ENCODE measurements around the gene CFAP161.
"Not testable (repeated sequence)": the region's sequence is repeated elsewhere in the genome, so short reads cannot be mapped to it uniquely, and the experiment has no call there.

The CFAP161 gene

DNA sequence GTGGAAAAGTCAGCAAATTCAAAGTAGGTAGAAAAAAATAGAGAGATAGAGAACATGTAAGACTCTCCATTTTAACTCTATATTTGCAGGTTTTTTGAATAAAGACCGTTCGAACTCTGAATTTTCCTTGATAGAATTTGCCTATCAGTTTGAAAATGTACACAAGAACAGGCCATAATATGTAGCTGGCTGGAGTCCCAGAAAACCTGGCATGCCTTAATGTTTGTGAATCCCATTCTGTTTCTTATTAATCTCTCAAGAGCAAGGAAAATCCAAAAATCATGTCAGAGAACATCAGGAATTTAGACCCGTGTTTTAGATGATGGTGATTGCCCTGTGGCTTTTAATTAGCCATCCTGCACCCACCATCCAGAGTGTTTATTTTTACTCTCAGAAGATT is 7.2 kb upstream of the CFAP161 start:
- Histone ChIP-seq H3F3A (ENCODE audit: low read depth) (no peaks in the 10 kb centered on the region), H3K9me3 (ENCODE audit: insufficient read depth, low read depth, low read length) (peaks cover 4% of the 10 kb centered on the region; the same call in 1 of the 2 replicates), H2AFZ (ENCODE audit: low read length) (no peak overlapping the region), H3K4me3 (ENCODE audit: low read length, poor library complexity, severe bottlenecking) (no peak overlapping the region), H3K9ac (ENCODE audit: low read depth, low read length, poor library complexity, severe bottlenecking) (no peak overlapping the region), H3K36me3 (ENCODE audit: insufficient read depth, low read length) (no peaks in the 10 kb centered on the region), H3K9me2 (replicated peaks; ENCODE audit: low read depth, low read length) (no peaks in the 10 kb centered on the region), H3K4me2 (ENCODE audit: low read depth, low read length, poor library complexity, severe bottlenecking) (no peak overlapping the region), H3K27me3 (ENCODE audit: insufficient read depth, low read length, poor library complexity, severe bottlenecking) (no peaks in the 10 kb centered on the region), H3K79me2 (ENCODE audit: insufficient read depth, low read length) (no peaks in the 10 kb centered on the region), H4K20me1 (ENCODE audit: insufficient read depth, low read length, poor library complexity, severe bottlenecking) (no peaks in the 10 kb centered on the region), H3K4me1 (ENCODE audit: insufficient read depth, low read length, poor library complexity, severe bottlenecking) (no peaks in the 10 kb centered on the region)
- TF ChIP-seq, protein P1, sequence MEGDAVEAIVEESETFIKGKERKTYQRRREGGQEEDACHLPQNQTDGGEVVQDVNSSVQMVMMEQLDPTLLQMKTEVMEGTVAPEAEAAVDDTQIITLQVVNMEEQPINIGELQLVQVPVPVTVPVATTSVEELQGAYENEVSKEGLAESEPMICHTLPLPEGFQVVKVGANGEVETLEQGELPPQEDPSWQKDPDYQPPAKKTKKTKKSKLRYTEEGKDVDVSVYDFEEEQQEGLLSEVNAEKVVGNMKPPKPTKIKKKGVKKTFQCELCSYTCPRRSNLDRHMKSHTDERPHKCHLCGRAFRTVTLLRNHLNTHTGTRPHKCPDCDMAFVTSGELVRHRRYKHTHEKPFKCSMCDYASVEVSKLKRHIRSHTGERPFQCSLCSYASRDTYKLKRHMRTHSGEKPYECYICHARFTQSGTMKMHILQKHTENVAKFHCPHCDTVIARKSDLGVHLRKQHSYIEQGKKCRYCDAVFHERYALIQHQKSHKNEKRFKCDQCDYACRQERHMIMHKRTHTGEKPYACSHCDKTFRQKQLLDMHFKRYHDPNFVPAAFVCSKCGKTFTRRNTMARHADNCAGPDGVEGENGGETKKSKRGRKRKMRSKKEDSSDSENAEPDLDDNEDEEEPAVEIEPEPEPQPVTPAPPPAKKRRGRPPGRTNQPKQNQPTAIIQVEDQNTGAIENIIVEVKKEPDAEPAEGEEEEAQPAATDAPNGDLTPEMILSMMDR (conservative IDR thresholded peaks at IDR 0.05; ENCODE audit: low read length), result no peak

DNA sequence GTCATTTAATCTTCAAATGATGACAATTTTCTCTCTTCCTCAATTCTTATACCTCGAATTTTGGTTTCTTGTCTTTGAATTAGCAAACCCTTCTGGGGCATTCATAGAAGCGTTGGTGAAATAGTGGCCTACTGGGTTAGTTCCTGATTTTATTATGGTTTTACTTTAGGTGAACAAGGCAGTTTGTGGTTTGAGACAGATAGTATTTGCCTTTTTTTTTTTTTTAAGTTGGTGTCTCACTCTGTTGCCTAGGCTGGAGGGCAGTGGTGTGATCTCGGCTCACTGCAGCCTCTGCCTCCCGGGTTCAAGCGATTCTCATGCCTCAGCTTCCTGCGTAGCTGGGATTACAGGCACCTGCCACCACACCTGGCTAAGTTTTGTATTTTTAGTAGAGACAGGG is 7.4 kb downstream of the CFAP161 start:
- H3K9me2 ChIP-seq (replicated peaks; ENCODE audit: low read depth, low read length); H4K20me1 ChIP-seq (ENCODE audit: insufficient read depth, low read length, poor library complexity, severe bottlenecking); H3K27me3 ChIP-seq (ENCODE audit: insufficient read depth, low read length, poor library complexity, severe bottlenecking); H2AFZ ChIP-seq (ENCODE audit: low read length); H3K4me1 ChIP-seq (ENCODE audit: insufficient read depth, low read length, poor library complexity, severe bottlenecking); H3K79me2 ChIP-seq (ENCODE audit: insufficient read depth, low read length); H3K9ac ChIP-seq (ENCODE audit: low read depth, low read length, poor library complexity, severe bottlenecking); H3K9me3 ChIP-seq (ENCODE audit: insufficient read depth, low read depth, low read length); H3K4me2 ChIP-seq (ENCODE audit: low read depth, low read length, poor library complexity, severe bottlenecking); H3K36me3 ChIP-seq (ENCODE audit: insufficient read depth, low read length); H3F3A ChIP-seq (ENCODE audit: low read depth); H3K4me3 ChIP-seq (ENCODE audit: low read length, poor library complexity, severe bottlenecking): not testable (repeated sequence)

DNA sequence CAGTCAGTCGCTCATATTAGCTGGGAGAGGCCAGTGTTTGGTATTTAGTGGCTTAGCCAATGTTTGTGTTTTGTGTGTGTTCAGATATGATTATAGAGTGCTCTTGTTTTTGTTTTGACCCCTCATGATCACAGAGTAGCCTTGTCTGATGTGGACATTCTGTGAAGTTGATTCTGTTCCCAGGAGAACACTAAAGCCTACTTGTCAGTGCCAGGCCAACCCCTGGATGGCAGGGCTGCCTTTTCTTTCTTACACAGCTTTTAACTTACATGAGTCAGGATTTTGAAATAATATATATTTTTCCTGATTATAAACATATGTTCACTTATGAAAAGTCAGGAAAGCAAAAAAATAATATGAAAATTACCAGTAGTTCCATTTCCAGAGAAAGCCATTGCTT is 11.9 kb downstream of the CFAP161 start:
- no peaks in the 10 kb centered on the region for H3K36me3 ChIP-seq (ENCODE audit: insufficient read depth, low read length)
- H4K20me1 ChIP-seq (ENCODE audit: insufficient read depth, low read length, poor library complexity, severe bottlenecking), result no peaks in the 10 kb centered on the region
- H3K9me2 ChIP-seq (replicated peaks; ENCODE audit: low read depth, low read length), result no peaks in the 10 kb centered on the region
- H3K4me2 ChIP-seq (ENCODE audit: low read depth, low read length, poor library complexity, severe bottlenecking), result no peak overlapping the region
- no peaks in the 10 kb centered on the region for H3F3A ChIP-seq (ENCODE audit: low read depth)
- H3K4me3 ChIP-seq (ENCODE audit: low read length, poor library complexity, severe bottlenecking), result no peak overlapping the region
- no peaks in the 10 kb centered on the region for H3K79me2 ChIP-seq (ENCODE audit: insufficient read depth, low read length)
- no peak for TF ChIP-seq EZH2phosphoT487 (IDR thresholded peaks at IDR 0.05; ENCODE audit: borderline replicate concordance)
- TF ChIP-seq, protein P1 (conservative IDR thresholded peaks at IDR 0.05; ENCODE audit: low read length), result no peak
- no peaks in the 10 kb centered on the region for H3K4me1 ChIP-seq (ENCODE audit: insufficient read depth, low read length, poor library complexity, severe bottlenecking)
- H3K9ac ChIP-seq (ENCODE audit: low read depth, low read length, poor library complexity, severe bottlenecking), result no peak overlapping the region
- H3K27me3 ChIP-seq (ENCODE audit: insufficient read depth, low read length, poor library complexity, severe bottlenecking), result no peaks in the 10 kb centered on the region
- H3K9me3 ChIP-seq (ENCODE audit: insufficient read depth, low read depth, low read length), result no peaks in the 10 kb centered on the region
- no peak overlapping the region for H2AFZ ChIP-seq (ENCODE audit: low read length)

DNA sequence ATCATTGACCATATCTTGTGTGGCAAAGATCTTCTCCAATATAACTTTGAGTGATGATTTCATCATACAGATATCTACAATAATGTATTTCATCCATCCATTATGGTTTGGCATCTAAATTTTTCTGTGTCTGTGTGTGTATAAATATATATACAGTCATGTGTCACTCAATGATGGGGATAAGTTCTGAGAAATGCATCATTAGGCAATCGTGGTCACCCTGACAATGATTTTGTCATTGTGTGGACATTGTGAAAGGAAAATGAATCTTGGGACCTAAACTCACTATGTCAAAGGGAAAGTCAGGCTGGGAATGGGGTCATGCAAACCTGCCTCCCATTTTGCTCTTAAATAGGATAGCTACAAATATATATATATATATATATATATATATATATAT is 12.4 kb downstream of the CFAP161 start:
- Histone ChIP-seq H3K4me1 (ENCODE audit: insufficient read depth, low read length, poor library complexity, severe bottlenecking) (no peaks in the 10 kb centered on the region), H3K9ac (ENCODE audit: low read depth, low read length, poor library complexity, severe bottlenecking) (no peak overlapping the region), H3K9me2 (replicated peaks; ENCODE audit: low read depth, low read length) (no peaks in the 10 kb centered on the region), H3K4me3 (ENCODE audit: low read length, poor library complexity, severe bottlenecking) (no peak overlapping the region), H3K79me2 (ENCODE audit: insufficient read depth, low read length) (no peaks in the 10 kb centered on the region), H3F3A (ENCODE audit: low read depth) (no peaks in the 10 kb centered on the region), H3K27me3 (ENCODE audit: insufficient read depth, low read length, poor library complexity, severe bottlenecking) (no peaks in the 10 kb centered on the region), H2AFZ (ENCODE audit: low read length) (no peak overlapping the region), H3K36me3 (ENCODE audit: insufficient read depth, low read length) (no peaks in the 10 kb centered on the region), H3K9me3 (ENCODE audit: insufficient read depth, low read depth, low read length) (no peaks in the 10 kb centered on the region), H4K20me1 (ENCODE audit: insufficient read depth, low read length, poor library complexity, severe bottlenecking) (no peaks in the 10 kb centered on the region), H3K4me2 (ENCODE audit: low read depth, low read length, poor library complexity, severe bottlenecking) (no peak overlapping the region)
- TF ChIP-seq, protein P1 (conservative IDR thresholded peaks at IDR 0.05; ENCODE audit: low read length), result no peak
- no peak for TF ChIP-seq EZH2phosphoT487 (IDR thresholded peaks at IDR 0.05; ENCODE audit: borderline replicate concordance)

Measured in Loucy (cell line).